ENCODE measurements around the gene ELOVL3. TPM values are rescaled to one million over a fixed set of nuclear protein-coding genes. Genes with fewer than 3 reads are reported as not detected.

Gene ELOVL3
- total and polyA plus RNA-seq, 2 of the 13 experiments (the other 11 are each of a cell fraction or from before 2014, with no cell fraction given) = 0.58 to 0.69 TPM

DNA sequence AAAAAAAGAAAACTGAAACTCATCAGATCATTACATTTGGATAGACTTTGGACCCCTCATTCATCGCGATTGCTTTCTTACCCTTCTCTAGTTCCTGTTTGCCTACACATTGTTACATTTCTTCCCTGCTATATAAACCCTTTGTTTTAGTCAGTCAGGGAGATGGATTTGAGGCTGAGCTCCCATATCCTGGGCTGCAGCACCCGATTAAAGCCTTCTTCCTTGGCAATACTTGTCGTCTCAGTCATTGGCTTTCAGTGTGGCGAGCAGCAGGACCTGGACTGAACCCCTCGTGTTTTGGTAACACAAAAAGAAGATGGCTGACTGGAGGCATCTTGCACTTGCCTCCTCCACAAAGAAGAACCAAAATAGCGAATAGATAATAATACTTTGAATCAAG lies 34.1 kb upstream of the ELOVL3 start:
- Histone ChIP-seq H3K4me2 (ENCODE audit: low read depth, low read length) (no peak overlapping the region), H3K27ac (ENCODE audit: extremely low read length, insufficient read depth, low read length) (no peak overlapping the region), H3K27me3 (ENCODE audit: control insufficient read depth in 1 of 2, insufficient read depth in 2 of 2, low read length in 2 of 2) (peaks cover 0 to 5% of the 10 kb centered on the region in 2 experiments; a peak in 1 of 5 replicates), H3K36me3 (replicated peaks in 1 of 2; ENCODE audit: control insufficient read depth in 1 of 2, insufficient read depth in 2 of 2, low read length in 2 of 2) (no peaks in the 10 kb centered on the region), H2AFZ (ENCODE audit: low read length) (no peak overlapping the region), H3K79me2 (ENCODE audit: insufficient read depth, low read length) (no peaks in the 10 kb centered on the region), H3K9ac (ENCODE audit: insufficient read depth, low read depth, low read length) (no peak overlapping the region), H3K9me3 (ENCODE audit: low read length) (peaks cover 17% of the 10 kb centered on the region), H3K4me1 (ENCODE audit: insufficient read depth, low read length) (peaks cover 11% of the 10 kb centered on the region), H3K4me3 (replicated peaks in 1 of 3; ENCODE audit: insufficient read depth in 1 of 3, low read depth in 2 of 3, low read length in 3 of 3) (no peak overlapping the region), H4K20me1 (ENCODE audit: insufficient read depth, low read length) (no peaks in the 10 kb centered on the region)
- CTCF ChIA-PET (ENCODE audit: low intra/inter-chr PET ratio, low total read pairs) = no interaction called here
- TF ChIP-seq, protein P1, sequence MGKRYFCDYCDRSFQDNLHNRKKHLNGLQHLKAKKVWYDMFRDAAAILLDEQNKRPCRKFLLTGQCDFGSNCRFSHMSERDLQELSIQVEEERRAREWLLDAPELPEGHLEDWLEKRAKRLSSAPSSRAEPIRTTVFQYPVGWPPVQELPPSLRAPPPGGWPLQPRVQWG (CRISPR knock-in tag; IDR thresholded peaks at IDR 0.05; ENCODE audit: borderline replicate concordance, low read depth) = no peak
- peak; percentile 100 for TF ChIP-seq ZNF124 (CRISPR knock-in tag; IDR thresholded peaks at IDR 0.05)
- TF ChIP-seq, protein P2, sequence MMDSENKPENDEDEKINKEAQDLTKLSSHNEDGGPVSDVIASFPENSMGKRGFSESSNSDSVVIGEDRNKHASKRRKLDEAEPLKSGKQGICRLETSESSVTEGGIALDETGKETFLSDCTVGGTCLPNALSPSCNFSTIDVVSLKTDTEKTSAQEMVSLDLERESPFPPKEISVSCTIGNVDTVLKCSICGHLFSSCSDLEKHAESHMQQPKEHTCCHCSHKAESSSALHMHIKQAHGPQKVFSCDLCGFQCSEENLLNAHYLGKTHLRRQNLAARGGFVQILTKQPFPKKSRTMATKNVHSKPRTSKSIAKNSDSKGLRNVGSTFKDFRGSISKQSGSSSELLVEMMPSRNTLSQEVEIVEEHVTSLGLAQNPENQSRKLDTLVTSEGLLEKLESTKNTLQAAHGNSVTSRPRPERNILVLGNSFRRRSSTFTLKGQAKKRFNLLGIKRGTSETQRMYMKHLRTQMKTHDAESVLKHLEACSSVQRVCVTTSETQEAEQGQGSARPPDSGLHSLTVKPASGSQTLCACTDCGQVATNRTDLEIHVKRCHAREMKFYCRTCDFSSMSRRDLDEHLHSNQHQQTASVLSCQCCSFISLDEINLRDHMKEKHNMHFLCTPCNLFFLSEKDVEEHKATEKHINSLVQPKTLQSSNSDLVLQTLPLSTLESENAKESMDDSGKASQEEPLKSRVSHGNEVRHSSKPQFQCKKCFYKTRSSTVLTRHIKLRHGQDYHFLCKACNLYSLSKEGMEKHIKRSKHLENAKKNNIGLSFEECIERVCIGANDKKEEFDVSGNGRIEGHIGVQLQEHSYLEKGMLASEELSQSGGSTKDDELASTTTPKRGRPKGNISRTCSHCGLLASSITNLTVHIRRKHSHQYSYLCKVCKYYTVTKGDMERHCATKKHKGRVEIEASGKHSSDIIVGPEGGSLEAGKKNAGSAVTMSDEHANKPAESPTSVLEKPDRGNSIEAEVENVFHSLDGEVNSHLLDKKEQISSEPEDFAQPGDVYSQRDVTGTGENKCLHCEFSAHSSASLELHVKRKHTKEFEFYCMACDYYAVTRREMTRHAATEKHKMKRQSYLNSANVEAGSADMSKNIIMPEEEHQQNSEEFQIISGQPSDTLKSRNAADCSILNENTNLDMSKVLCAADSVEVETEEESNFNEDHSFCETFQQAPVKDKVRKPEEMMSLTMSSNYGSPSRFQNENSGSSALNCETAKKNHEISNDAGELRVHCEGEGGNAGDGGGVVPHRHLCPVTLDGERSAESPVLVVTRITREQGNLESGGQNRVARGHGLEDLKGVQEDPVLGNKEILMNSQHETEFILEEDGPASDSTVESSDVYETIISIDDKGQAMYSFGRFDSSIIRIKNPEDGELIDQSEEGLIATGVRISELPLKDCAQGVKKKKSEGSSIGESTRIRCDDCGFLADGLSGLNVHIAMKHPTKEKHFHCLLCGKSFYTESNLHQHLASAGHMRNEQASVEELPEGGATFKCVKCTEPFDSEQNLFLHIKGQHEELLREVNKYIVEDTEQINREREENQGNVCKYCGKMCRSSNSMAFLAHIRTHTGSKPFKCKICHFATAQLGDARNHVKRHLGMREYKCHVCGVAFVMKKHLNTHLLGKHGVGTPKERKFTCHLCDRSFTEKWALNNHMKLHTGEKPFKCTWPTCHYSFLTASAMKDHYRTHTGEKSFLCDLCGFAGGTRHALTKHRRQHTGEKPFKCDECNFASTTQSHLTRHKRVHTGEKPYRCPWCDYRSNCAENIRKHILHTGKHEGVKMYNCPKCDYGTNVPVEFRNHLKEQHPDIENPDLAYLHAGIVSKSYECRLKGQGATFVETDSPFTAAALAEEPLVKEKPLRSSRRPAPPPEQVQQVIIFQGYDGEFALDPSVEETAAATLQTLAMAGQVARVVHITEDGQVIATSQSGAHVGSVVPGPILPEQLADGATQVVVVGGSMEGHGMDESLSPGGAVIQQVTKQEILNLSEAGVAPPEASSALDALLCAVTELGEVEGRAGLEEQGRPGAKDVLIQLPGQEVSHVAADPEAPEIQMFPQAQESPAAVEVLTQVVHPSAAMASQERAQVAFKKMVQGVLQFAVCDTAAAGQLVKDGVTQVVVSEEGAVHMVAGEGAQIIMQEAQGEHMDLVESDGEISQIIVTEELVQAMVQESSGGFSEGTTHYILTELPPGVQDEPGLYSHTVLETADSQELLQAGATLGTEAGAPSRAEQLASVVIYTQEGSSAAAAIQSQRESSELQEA (CRISPR knock-in tag; IDR thresholded peaks at IDR 0.05; ENCODE audit: not compliant biosample characterization) = no peak
- no TSS peak for BruUV-seq (replicated peaks)
- intact Hi-C loops (cut with micrococcal nuclease; ENCODE audit: unreplicated experiment) = no loop called here
- no peak for DNase-seq (ENCODE audit: low spot score)
- WGBS (ENCODE audit: low lambda C conversion rate) = 8% methylated on average over 7 of the region's 7 CpGs
- FAIRE-seq = no peak
- ATAC-seq = no peak
- POLR2A ChIA-PET = no interaction called here
- in situ Hi-C loops (cut with HindIII; ENCODE audit: extremely low pct_ligation_motif_present, low pct_unique_long_range_greater_than_20kb) = no loop called here

All from HepG2 (cell line).